Uterus (tissue), 4 donors: Measurements from ENCODE around the gene FNDC5. TPM values are rescaled to one million over a fixed set of nuclear protein-coding genes. Genes with fewer than 3 reads are reported as not detected.

Experiments used
- DNase-seq, 2 donors: peaks; one replicate each; pipeline ENCODE4 v3.0.0-alpha.2; 2019 to 2020
- H3K27ac ChIP-seq, 2 donors: fragments of 200-600 bp; sonication (generic); 1 replicate in 1 of 2; 2 replicates in 1 of 2; pipeline ENCODE4 v1.5.1; 2016 to 2018
- H3K27me3 ChIP-seq, 2 donors: fragments of 200-600 bp; sonication (generic); one replicate each; pipeline ENCODE4 v1.5.1; 2018 to 2019; ENCODE audit warnings: control low read depth in 1 of 2
- H3K36me3 ChIP-seq, 2 donors: fragments of 200-600 bp; sonication (generic); one replicate each; pipeline ENCODE4 v1.5.1; 2019; ENCODE audit warnings: control low read depth in 1 of 2
- H3K4me1 ChIP-seq, 2 donors: fragments of 200-600 bp; sonication (generic); one replicate each; pipeline ENCODE4 v1.5.1; 2018 to 2019; ENCODE audit warnings: control low read depth in 1 of 2
- H3K4me3 ChIP-seq, 2 donors: fragments of 200-600 bp; sonication (generic); 1 replicate in 1 of 2; 2 replicates in 1 of 2; pipeline ENCODE4 v1.5.1; 2018 to 2019; ENCODE audit warnings: mild to moderate bottlenecking in 1 of 2
- H3K9me3 ChIP-seq, 2 donors: fragments of 200-600 bp; sonication (generic); one replicate each; pipeline ENCODE4 v1.5.1; 2019; ENCODE audit warnings: control low read depth in 1 of 2
- POLR2A ChIP-seq, 2 donors: fragments of 450-650 bp; IDR thresholded peaks; one replicate each; pipeline ENCODE4 v1.6.1; 2016; ENCODE audit warnings: antibody characterized with exemption in 2 of 2, mild to moderate bottlenecking in 1 of 2, moderate library complexity in 1 of 2
- intact Hi-C: fragments of 100-400 bp; cut with DNase I; formaldehyde crosslinking; loops from one replicate; pipeline ENCODE4 v1.15.1; 2023; ENCODE audit warnings: low total_unique reads
- total RNA-seq, 4 donors: library from RNA; depleted of rRNA in 3 of 4; stranded (reverse); fragments of >200 nt in 3 of 4; gene quantifications; one replicate each; pipeline versions ENCODE4 v1.1.0 to v1.2.4, GENCODE V29; 2014 to 2023
- TF ChIP-seq, protein P1 (sequence below), 4 experiments: fragments of 200-600 bp in 2 of 4; fragments of 450-650 bp in 2 of 4; sonication (generic) in 2 of 4; IDR thresholded peaks; one replicate each; pipeline ENCODE4 v1.5.1; 2016 to 2019; ENCODE audit warnings: antibody characterized with exemption in 4 of 4, mild to moderate bottlenecking in 2 of 4, moderate library complexity in 1 of 4
- donor health status: DM: yes; HTN: yes; CAD: no.

The FNDC5 gene
- total RNA-seq, 4 donors from 2014 or later, result 1.2 to 71.1 (median 3.7) TPM; not detected in 1

DNA sequence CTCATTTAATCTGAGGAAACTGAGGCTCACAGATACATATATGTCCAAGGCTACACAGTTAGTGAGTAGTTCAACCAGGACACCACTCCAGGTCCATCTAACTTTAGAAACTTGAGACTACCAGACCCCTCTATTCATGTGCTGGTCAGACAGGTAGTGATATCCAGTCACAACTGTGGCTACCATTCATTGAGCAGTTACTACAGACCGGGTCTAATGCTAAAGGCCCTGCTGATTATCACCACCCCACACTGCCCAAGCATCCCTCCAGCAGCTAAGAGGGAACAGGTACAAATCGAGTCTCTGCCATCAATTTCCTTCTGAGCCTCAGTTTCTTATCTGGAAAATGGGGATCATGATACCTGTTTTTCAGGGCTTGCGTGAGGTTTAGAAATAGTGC is 20.9 kb upstream of the FNDC5 start:
- Histone ChIP-seq H3K9me3 (no peaks in the 10 kb centered on the region), H3K27me3 (peaks cover under 1 to 6% of the 10 kb centered on the region in 2 donors), H3K27ac (no peak overlapping the region), H3K4me1 (peaks cover 0 to 10% of the 10 kb centered on the region in 2 donors), H3K36me3 (no peaks in the 10 kb centered on the region), H3K4me3 (no peak overlapping the region)
- DNase-seq, result no peak
- TF ChIP-seq POLR2A (IDR thresholded peaks at IDR 0.05), result no peak
- TF ChIP-seq, protein P1, sequence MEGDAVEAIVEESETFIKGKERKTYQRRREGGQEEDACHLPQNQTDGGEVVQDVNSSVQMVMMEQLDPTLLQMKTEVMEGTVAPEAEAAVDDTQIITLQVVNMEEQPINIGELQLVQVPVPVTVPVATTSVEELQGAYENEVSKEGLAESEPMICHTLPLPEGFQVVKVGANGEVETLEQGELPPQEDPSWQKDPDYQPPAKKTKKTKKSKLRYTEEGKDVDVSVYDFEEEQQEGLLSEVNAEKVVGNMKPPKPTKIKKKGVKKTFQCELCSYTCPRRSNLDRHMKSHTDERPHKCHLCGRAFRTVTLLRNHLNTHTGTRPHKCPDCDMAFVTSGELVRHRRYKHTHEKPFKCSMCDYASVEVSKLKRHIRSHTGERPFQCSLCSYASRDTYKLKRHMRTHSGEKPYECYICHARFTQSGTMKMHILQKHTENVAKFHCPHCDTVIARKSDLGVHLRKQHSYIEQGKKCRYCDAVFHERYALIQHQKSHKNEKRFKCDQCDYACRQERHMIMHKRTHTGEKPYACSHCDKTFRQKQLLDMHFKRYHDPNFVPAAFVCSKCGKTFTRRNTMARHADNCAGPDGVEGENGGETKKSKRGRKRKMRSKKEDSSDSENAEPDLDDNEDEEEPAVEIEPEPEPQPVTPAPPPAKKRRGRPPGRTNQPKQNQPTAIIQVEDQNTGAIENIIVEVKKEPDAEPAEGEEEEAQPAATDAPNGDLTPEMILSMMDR (IDR thresholded peaks at IDR 0.05), result no peak
- intact Hi-C loops, result no loop called here

DNA sequence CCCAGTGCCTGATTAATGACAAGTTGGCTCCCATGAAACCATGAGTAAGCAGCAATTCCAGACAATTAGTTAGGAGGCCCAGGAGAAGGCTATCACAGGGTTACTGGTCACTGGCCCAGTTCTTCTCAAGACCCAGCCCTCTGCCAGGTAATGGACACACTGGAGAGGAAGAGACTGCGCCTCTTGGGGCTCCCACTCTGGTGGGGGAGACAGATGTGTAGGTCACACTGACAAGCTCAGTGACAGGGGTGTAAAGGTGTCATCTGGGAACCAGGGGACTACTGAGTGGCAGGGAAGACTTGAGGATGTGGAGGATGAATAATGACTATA is 20.5 kb upstream of the FNDC5 start:
- intact Hi-C loops, result no loop called here
- TF ChIP-seq, protein P1 (IDR thresholded peaks at IDR 0.05), result no peak
- TF ChIP-seq POLR2A (IDR thresholded peaks at IDR 0.05), result no peak
- DNase-seq, result no peak
- Histone ChIP-seq H3K4me1 (peaks cover 0 to 10% of the 10 kb centered on the region in 2 donors), H3K27ac (no peak overlapping the region), H3K9me3 (no peaks in the 10 kb centered on the region), H3K36me3 (no peaks in the 10 kb centered on the region), H3K4me3 (no peak overlapping the region), H3K27me3 (peaks cover 5 to 6% of the 10 kb centered on the region in 2 donors)

DNA sequence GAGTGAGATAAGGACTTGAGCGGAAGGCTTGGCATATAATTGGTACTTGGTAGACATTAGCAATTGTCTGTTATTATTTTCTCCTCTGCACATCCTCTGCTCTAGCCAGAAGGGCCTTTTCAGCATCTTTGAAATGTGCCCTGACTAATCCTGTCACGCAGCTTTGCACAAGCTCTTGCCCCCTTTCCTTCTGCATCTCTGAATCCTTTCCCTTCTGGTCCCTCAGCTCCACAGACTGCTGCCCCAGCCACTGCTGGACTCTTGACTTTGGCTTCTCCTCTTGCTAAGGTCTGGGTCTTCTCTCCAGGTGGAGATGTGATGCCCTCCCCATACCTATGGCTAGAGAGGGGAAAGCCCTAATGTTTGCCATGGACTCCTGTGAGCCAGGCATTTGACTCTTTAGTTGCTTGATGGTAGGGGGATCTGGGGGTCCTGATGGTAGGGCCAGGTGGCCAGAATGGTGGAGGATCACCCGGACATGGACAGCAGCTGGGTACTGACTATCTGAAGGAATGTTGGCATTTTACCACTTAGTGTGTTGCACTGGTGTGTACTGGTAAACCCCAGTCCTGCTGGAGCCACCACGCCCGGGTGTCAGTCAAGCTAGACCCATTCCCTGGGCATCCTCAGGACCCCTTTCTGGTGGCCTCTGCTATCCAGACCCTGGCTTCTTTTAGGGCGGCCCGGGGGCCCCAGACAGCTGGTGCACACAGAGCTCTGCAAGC is 20.0 kb upstream of the FNDC5 start:
- Histone ChIP-seq H3K4me1 (peaks cover 0 to 10% of the 10 kb centered on the region in 2 donors), H3K36me3 (no peaks in the 10 kb centered on the region), H3K27me3 (peaks cover 10% of the 10 kb centered on the region in 2 donors), H3K9me3 (no peaks in the 10 kb centered on the region), H3K27ac (no peak overlapping the region), H3K4me3 (no peak overlapping the region)
- intact Hi-C loops, result no loop called here
- no peak for TF ChIP-seq POLR2A (IDR thresholded peaks at IDR 0.05)
- TF ChIP-seq, protein P1 (IDR thresholded peaks at IDR 0.05), result no peak
- DNase-seq, result no peak

DNA sequence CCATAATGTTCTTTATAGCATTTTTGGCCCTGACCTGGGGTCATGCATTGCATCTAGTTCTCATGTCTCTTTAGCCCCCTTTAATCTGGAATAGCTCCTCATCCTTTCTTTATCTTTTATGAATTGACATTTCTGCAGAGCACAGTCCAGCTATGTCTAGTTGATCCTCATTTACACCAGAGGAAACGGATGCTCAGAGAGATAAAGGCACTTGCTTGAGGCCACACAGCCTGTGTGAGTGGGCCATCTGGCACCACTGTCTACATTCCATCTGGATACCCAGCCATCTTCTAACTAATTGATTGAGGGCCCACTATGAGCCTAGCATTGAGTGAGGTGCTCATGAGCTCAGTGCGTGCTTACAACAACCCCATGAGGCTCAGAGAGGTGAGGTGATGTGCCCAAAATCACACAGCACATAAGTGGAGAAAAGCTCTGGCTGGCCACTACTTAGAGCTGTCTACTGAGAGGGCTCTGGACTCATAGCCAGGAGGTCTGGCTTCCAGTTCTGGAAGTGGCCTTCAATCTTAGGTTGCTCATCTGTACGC is 19.1 kb upstream of the FNDC5 start:
- Histone ChIP-seq H3K27me3 (peaks cover 14 to 17% of the 10 kb centered on the region in 2 donors), H3K4me3 (no peak overlapping the region), H3K36me3 (no peaks in the 10 kb centered on the region), H3K9me3 (no peaks in the 10 kb centered on the region), H3K27ac (no peak overlapping the region), H3K4me1 (peaks cover 0 to 10% of the 10 kb centered on the region in 2 donors)
- DNase-seq, result no peak
- TF ChIP-seq, protein P1 (IDR thresholded peaks at IDR 0.05), result no peak
- TF ChIP-seq POLR2A (IDR thresholded peaks at IDR 0.05), result no peak
- intact Hi-C loops, result no loop called here

DNA sequence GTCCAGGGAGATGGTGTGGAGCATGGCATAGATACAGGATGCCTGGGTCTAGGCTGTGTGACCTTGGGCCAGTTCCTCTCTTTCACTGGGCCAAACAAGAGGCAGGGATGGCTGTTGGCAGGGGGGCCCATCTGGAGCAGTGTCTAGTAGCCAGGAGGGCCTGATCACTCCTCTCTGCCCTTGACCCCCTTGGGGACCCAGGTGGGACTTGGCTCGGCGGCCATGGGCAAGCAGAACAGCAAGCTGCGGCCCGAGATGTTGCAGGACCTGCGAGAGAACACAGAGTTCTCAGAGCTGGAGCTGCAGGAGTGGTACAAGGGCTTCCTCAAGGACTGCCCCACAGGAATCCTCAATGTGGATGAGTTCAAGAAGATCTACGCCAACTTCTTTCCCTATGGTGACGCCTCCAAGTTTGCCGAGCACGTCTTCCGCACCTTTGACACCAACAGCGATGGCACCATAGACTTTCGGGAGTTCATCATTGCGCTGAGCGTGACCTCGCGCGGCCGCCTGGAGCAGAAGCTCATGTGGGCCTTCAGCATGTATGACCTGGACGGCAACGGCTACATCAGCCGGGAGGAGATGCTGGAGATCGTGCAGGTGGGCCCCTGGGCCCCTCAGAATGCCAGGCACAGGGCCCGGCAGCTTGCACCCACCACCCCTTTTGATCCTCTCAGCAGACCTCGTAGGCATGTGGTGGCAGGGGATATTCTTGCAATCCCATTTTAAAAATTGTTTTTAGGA is 18.1 kb upstream of the FNDC5 start:
- TF ChIP-seq, protein P1 (IDR thresholded peaks at IDR 0.05), result no peak
- TF ChIP-seq POLR2A (IDR thresholded peaks at IDR 0.05), result no peak
- DNase-seq, result no peak
- no peaks in the 10 kb centered on the region for H3K36me3 ChIP-seq
- peaks cover 14 to 17% of the 10 kb centered on the region in 2 donors for H3K27me3 ChIP-seq
- intact Hi-C loops, result no loop called here
- H3K9me3 ChIP-seq, result no peaks in the 10 kb centered on the region
- H3K4me1 ChIP-seq, result peaks cover 0 to 10% of the 10 kb centered on the region in 2 donors
- H3K27ac ChIP-seq, result no peak overlapping the region
- H3K4me3 ChIP-seq, result no peak overlapping the region
